Panc1 (cell line): ENCODE measurements around the gene SUSD4. TPM values are rescaled to one million over a fixed set of nuclear protein-coding genes. Genes with fewer than 3 reads are reported as not detected.

ENCODE experiments used
- ATAC-seq: fragments of 200-7000 bp; cut with Tn5 transposase; 2 replicates; pipeline ENCODE4 v1.9.1; 2020; ENCODE audit warnings: mild to moderate bottlenecking, moderate library complexity
- BruUV-seq: library from RNA; stranded (reverse); fragments of 400-500 nt; replicated peaks from 2 replicates; lab custom pipeline; 2021; lab: Mats Ljungman, UMichigan
- CTCF ChIA-PET: fragments of 300-600 bp; sonication (Branson Sonifier 250); formaldehyde crosslinking; loops from one replicate; lab custom pipeline; 2022; ENCODE audit warnings: antibody characterized with exemption; lab: Charles Lee
- POLR2A ChIA-PET: fragments of 300-600 bp; sonication (Branson Sonifier 250); formaldehyde crosslinking; loops from one replicate; lab custom pipeline; 2022; ENCODE audit warnings: antibody characterized with exemption; lab: Charles Lee
- DNase-seq: peaks from one replicate; pipeline ENCODE4 v3.0.0-alpha.2; 2010; ENCODE audit warnings: low read depth, low spot score
- H3K27ac ChIP-seq: 2 replicates; pipeline ENCODE4 v1.5.1; 2011; ENCODE audit warnings: mild to moderate bottlenecking, low read length, inconsistent platforms
- H3K27me3 ChIP-seq: fragments of 200-500 bp; sonication (Bioruptor generic); 2 replicates; pipeline ENCODE4 v1.6.0; 2014; ENCODE audit warnings: low read length, inconsistent platforms; ENCODE audit not compliant: control insufficient read depth, insufficient read depth
- H3K36me3 ChIP-seq: fragments of 200-500 bp; sonication (Bioruptor generic); 2 replicates; pipeline ENCODE4 v1.5.1; 2014; ENCODE audit warnings: inconsistent platforms, mild to moderate bottlenecking, low read length, moderate library complexity; ENCODE audit not compliant: control insufficient read depth, insufficient read depth
- H3K4me1 ChIP-seq: 2 replicates; pipeline ENCODE4 v1.5.1; 2011; ENCODE audit warnings: inconsistent platforms, mild to moderate bottlenecking, low read length, moderate library complexity; ENCODE audit not compliant: control insufficient read depth, insufficient read depth
- H3K4me3 ChIP-seq, 2 experiments: 2 replicates each; pipeline ENCODE4 v1.5.1; 2011 to 2012; ENCODE audit warnings: low read depth in 2 of 2, low read length in 2 of 2, mild to moderate bottlenecking in 2 of 2, inconsistent platforms in 1 of 2, moderate library complexity in 1 of 2
- H3K9me3 ChIP-seq: fragments of 200-500 bp; sonication (Bioruptor generic); 2 replicates; pipeline ENCODE4 v1.5.1; 2014; ENCODE audit warnings: low read depth, mild to moderate bottlenecking, inconsistent platforms, low read length, moderate library complexity; ENCODE audit not compliant: control insufficient read depth, insufficient read depth
- CTCF ChIP-seq: fragments of 450-650 bp; IDR thresholded peaks from 2 replicates; pipeline ENCODE4 v1.5.1; 2017; ENCODE audit warnings: mild to moderate bottlenecking
- POLR2AphosphoS5 ChIP-seq: IDR thresholded peaks from 2 replicates; pipeline ENCODE4 v1.6.1; 2012; ENCODE audit warnings: mild to moderate bottlenecking, low read depth, low read length, moderate library complexity
- SIN3A ChIP-seq: IDR thresholded peaks from 2 replicates; pipeline ENCODE4 v1.6.1; 2012; ENCODE audit warnings: low read depth, mild to moderate bottlenecking, low read length, moderate library complexity, borderline replicate concordance; ENCODE audit not compliant: insufficient read depth
- TCF7L2 ChIP-seq: IDR thresholded peaks from 2 replicates; pipeline ENCODE4 v1.6.1; 2011; ENCODE audit warnings: mild to moderate bottlenecking, low read depth, low read length, inconsistent platforms
- in situ Hi-C: cut with HindIII; loops from 2 replicates; pipeline ENCODE4 v1.10.0; 2016; ENCODE audit warnings: low sequenced_read_pairs, low pct_unique_long_range_greater_than_20kb
- intact Hi-C: fragments of 100-400 bp; cut with micrococcal nuclease; formaldehyde crosslinking; loops from one replicate; pipeline ENCODE4 v1.10.0; 2022; ENCODE audit not compliant: unreplicated experiment
- total RNA-seq: library from RNA; stranded (reverse); gene quantifications from one replicate; pipeline ENCODE4 v1.2.1, GENCODE V29; 2021; ENCODE audit not compliant: unreplicated experiment
- TF ChIP-seq, protein P1 (sequence below), 2 experiments: IDR thresholded peaks; 2 replicates each; pipeline ENCODE4 v1.6.1; 2011 to 2012; ENCODE audit warnings: low read depth in 2 of 2, control low read depth in 1 of 2, low read length in 1 of 2, mild to moderate bottlenecking in 1 of 2, moderate library complexity in 1 of 2; ENCODE audit not compliant: insufficient read depth in 1 of 2

SUSD4 gene
- total RNA-seq, 1 experiment from 2014 or later, result 0.28 TPM

- CTCF ChIA-PET, result no interaction called here
- Histone ChIP-seq H3K4me1 (no peaks in the 10 kb centered on the region), H3K9me3 (no peaks in the 10 kb centered on the region), H3K4me3 (no peak overlapping the region), H3K36me3 (no peaks in the 10 kb centered on the region), H3K27me3 (peaks cover 10% of the 10 kb centered on the region), H3K27ac (no peak overlapping the region)
- in situ Hi-C loops, result no loop called here
- intact Hi-C loops, result no loop called here
- no TSS peak for BruUV-seq
- POLR2A ChIA-PET, result no interaction called here
- no peak for TF ChIP-seq TCF7L2
- TF ChIP-seq CTCF, result no peak
- TF ChIP-seq POLR2AphosphoS5, result no peak
- TF ChIP-seq SIN3A, result no peak
- TF ChIP-seq, protein P1, sequence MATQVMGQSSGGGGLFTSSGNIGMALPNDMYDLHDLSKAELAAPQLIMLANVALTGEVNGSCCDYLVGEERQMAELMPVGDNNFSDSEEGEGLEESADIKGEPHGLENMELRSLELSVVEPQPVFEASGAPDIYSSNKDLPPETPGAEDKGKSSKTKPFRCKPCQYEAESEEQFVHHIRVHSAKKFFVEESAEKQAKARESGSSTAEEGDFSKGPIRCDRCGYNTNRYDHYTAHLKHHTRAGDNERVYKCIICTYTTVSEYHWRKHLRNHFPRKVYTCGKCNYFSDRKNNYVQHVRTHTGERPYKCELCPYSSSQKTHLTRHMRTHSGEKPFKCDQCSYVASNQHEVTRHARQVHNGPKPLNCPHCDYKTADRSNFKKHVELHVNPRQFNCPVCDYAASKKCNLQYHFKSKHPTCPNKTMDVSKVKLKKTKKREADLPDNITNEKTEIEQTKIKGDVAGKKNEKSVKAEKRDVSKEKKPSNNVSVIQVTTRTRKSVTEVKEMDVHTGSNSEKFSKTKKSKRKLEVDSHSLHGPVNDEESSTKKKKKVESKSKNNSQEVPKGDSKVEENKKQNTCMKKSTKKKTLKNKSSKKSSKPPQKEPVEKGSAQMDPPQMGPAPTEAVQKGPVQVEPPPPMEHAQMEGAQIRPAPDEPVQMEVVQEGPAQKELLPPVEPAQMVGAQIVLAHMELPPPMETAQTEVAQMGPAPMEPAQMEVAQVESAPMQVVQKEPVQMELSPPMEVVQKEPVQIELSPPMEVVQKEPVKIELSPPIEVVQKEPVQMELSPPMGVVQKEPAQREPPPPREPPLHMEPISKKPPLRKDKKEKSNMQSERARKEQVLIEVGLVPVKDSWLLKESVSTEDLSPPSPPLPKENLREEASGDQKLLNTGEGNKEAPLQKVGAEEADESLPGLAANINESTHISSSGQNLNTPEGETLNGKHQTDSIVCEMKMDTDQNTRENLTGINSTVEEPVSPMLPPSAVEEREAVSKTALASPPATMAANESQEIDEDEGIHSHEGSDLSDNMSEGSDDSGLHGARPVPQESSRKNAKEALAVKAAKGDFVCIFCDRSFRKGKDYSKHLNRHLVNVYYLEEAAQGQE (IDR thresholded peaks at IDR 0.05; ENCODE audit: insufficient read depth in 1 of 2, low read depth in 2 of 2, low read length in 1 of 2), result no peak
- DNase-seq, result no peak
- no peak for ATAC-seq
Observed at GRCh38 chr1:223326776-223327175, 37.2 kb downstream of the SUSD4 start.

DNA sequence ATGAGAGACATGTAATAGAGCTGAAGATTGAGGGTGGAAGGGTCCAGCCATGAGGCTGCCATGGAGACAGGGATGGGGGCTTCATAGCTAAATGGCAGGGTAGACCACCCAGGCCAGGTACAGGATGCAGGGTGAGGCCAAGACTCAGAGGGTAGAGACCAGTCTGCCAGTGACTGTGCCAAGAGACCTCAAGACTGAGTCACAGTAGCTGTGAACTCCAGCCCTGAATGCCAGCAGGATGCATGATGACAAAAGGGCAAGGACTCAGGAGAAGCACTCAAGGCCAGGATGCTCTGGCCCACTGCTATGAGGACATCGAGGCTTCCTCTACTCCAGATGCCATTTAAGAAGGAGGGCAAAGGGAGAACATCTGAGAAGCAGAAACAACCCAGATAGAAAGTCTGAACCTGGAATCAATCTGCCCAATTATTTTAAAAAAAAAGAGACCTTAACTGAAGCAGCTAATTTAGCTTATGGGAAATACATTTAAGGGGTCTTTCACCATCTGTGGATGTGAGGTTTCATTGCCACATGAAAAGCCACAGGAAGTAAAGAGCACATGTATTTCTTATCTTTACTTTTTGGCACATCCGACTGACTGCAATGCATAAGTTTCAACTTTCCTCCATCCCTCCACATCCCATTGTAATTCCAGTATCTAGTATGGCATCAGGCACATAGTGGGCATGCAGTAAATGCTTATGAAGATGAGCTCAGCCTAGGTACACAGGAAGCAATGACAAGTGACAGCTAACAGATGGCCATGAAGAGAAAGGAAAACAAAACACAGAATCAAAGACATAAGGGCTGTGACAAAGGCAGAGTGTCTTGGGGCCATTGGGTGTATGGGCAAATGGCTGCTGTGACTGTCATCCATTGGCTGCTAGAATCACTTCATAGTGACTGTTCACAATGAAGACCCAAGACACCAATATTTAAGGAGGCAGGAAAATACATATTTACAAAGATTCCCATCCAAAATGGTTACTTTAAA, 40.2 kb downstream of the SUSD4 start:
- intact Hi-C loops (no loop called here), in situ Hi-C loops (no loop called here)
- Histone ChIP-seq H3K36me3 (no peaks in the 10 kb centered on the region), H3K4me1 (no peaks in the 10 kb centered on the region), H3K27me3 (peaks cover 18% of the 10 kb centered on the region), H3K4me3 (no peak overlapping the region), H3K9me3 (no peaks in the 10 kb centered on the region), H3K27ac (no peak overlapping the region)
- ATAC-seq (no peak), DNase-seq (no peak)
- ChIA-PET POLR2A (no interaction called here), CTCF (no interaction called here)
- no peak for TF ChIP-seq TCF7L2
- no peak for TF ChIP-seq CTCF
- TF ChIP-seq, protein P1 (IDR thresholded peaks at IDR 0.05; ENCODE audit: insufficient read depth in 1 of 2, low read depth in 2 of 2, low read length in 1 of 2), result no peak
- BruUV-seq, result no TSS peak
